B cell (primary cell): ENCODE results near the gene PDE11A. TPM values are rescaled to one million over a fixed set of nuclear protein-coding genes. Genes with fewer than 3 reads are reported as not detected.

Experiments
- ATAC-seq: fragments of 200-7000 bp; cut with Tn5 transposase; one replicate; pipeline ENCODE4 v1.10.0; 2021; ENCODE audit warnings: low read depth, mild to moderate bottlenecking, moderate number of reproducible peaks, moderate library complexity
- CTCF ChIA-PET: fragments of 350-600 bp; sonication (Branson Sonifier 250); formaldehyde crosslinking; loops from one replicate; lab custom pipeline; 2021; ENCODE audit warnings: antibody characterized with exemption, inconsistent platforms; lab: Charles Lee
- POLR2A ChIA-PET: fragments of 350-600 bp; sonication (Branson Sonifier 250); formaldehyde crosslinking; loops from one replicate; lab custom pipeline; 2021; ENCODE audit warnings: antibody characterized with exemption; lab: Charles Lee
- DNase-seq: peaks from one replicate; pipeline ENCODE4 v3.0.0; 2013
- H2AFZ ChIP-seq: 2 replicates; pipeline ENCODE4 v1.6.1; 2012; ENCODE audit warnings: mild to moderate bottlenecking, low read depth, low read length; ENCODE audit not compliant: insufficient read depth, poor library complexity, severe bottlenecking
- H3K27ac ChIP-seq, 2 donors: 1 replicate in 1 of 2; 2 replicates in 1 of 2; pipeline ENCODE4 v1.5.1; 2012 to 2013; ENCODE audit warnings: low read length in 2 of 2, mild to moderate bottlenecking in 2 of 2, moderate library complexity in 1 of 2
- H3K27me3 ChIP-seq, 4 experiments: fragments of 200-600 bp in 1 of 4; sonication (generic) in 1 of 4; replicated peaks in 1 of 4; 1 replicate in 2 of 4; 2 replicates in 2 of 4; pipeline versions ENCODE4 v1.6.1 to v1.7.0; 2013 to 2016; ENCODE audit warnings: low read length in 3 of 4, mild to moderate bottlenecking in 2 of 4, mixed read lengths in 1 of 4, moderate library complexity in 1 of 4; ENCODE audit not compliant: insufficient read depth in 4 of 4, control insufficient read depth in 3 of 4; ENCODE audit errors: control extremely low read depth in 1 of 4
- H3K36me3 ChIP-seq, 2 experiments: replicated peaks in 1 of 2; 1 replicate in 1 of 2; 2 replicates in 1 of 2; pipeline versions ENCODE4 v1.6.1 to v1.7.1; 2013; ENCODE audit warnings: low read length in 1 of 2; ENCODE audit not compliant: insufficient read depth in 2 of 2, control insufficient read depth in 1 of 2; ENCODE audit errors: control extremely low read depth in 1 of 2, extremely low read depth in 1 of 2
- H3K4me1 ChIP-seq, 2 donors: fragments of 200-600 bp in 1 of 2; sonication (generic) in 1 of 2; 1 replicate in 1 of 2; 2 replicates in 1 of 2; pipeline versions ENCODE4 v1.5.1 to v1.6.1; 2013 to 2017; ENCODE audit warnings: low read length in 2 of 2; ENCODE audit not compliant: control insufficient read depth in 2 of 2, insufficient read depth in 2 of 2
- H3K4me2 ChIP-seq: replicated peaks from 2 replicates; pipeline ENCODE3; 2012; ENCODE audit warnings: mild to moderate bottlenecking, low read depth, low read length; ENCODE audit not compliant: poor library complexity, severe bottlenecking
- H3K4me3 ChIP-seq, 5 experiments: fragments of 200-600 bp in 1 of 5; sonication (generic) in 1 of 5; 1 replicate in 3 of 5; 2 replicates in 2 of 5; pipeline versions ENCODE4 v1.5.1 to v1.7.0; 2011 to 2016; ENCODE audit warnings: low read length in 4 of 5, mild to moderate bottlenecking in 4 of 5, low read depth in 2 of 5, control low read depth in 1 of 5, moderate library complexity in 1 of 5; ENCODE audit not compliant: insufficient read depth in 1 of 5; ENCODE audit errors: control extremely low read depth in 1 of 5, extremely low read depth in 1 of 5
- H3K79me2 ChIP-seq: fragments of 200-600 bp; sonication (generic); one replicate; pipeline ENCODE4 v1.6.0; 2016; ENCODE audit warnings: low read length; ENCODE audit not compliant: control insufficient read depth, insufficient read depth
- H3K9ac ChIP-seq: fragments of 200-600 bp; sonication (generic); 2 replicates; pipeline ENCODE4 v1.6.1; 2017; ENCODE audit warnings: mild to moderate bottlenecking, low read length, moderate library complexity
- H3K9me3 ChIP-seq, 3 donors: one replicate each; pipeline versions ENCODE4 v1.6.1 to v1.7.1; 2013; ENCODE audit warnings: low read length in 2 of 3; ENCODE audit not compliant: control insufficient read depth in 2 of 3, insufficient read depth in 1 of 3; ENCODE audit errors: control extremely low read depth in 1 of 3
- H4K20me1 ChIP-seq: 2 replicates; pipeline ENCODE4 v1.6.0; 2012; ENCODE audit warnings: mild to moderate bottlenecking, low read length; ENCODE audit not compliant: insufficient read depth, control insufficient read depth, poor library complexity, severe bottlenecking
- H3K27ac Mint-ChIP-seq: one replicate; pipeline ENCODE4 v1.8.0; 2021; ENCODE audit warnings: mixed read lengths
- H3K27me3 Mint-ChIP-seq: one replicate; pipeline ENCODE4 v1.8.0; 2021; ENCODE audit warnings: mixed read lengths
- H3K4me1 Mint-ChIP-seq: one replicate; pipeline ENCODE4 v1.8.0; 2021; ENCODE audit warnings: mixed read lengths
- H3K4me3 Mint-ChIP-seq: one replicate; pipeline ENCODE4 v1.8.0; 2021; ENCODE audit warnings: mixed read lengths
- H3K9me3 Mint-ChIP-seq: one replicate; pipeline ENCODE4 v1.8.0; 2022; ENCODE audit warnings: mixed read lengths; ENCODE audit not compliant: insufficient read depth
- CTCF ChIP-seq: fragments of 200-600 bp; IDR thresholded peaks from one replicate; pipeline ENCODE4 v1.8.0; 2022; ENCODE audit warnings: antibody characterized with exemption, mild to moderate bottlenecking
- EZH2 ChIP-seq: IDR thresholded peaks from 2 replicates; pipeline ENCODE4 v1.6.1; 2012; ENCODE audit warnings: borderline replicate concordance, low read depth, mild to moderate bottlenecking, moderate library complexity, low read length; ENCODE audit not compliant: insufficient read depth, poor library complexity, severe bottlenecking
- WGBS: methylation state at CpG from one replicate; pipeline ENCODE4 v1.1.5; 2013; ENCODE audit warnings: missing lambda C conversion rate; ENCODE audit not compliant: insufficient coverage; 5-methylcytosine and 5-hydroxymethylcytosine counted together
- intact Hi-C: fragments of 100-400 bp; cut with micrococcal nuclease; formaldehyde crosslinking; loops from one replicate; pipeline ENCODE4 v1.10.0; 2022
- polyA plus RNA-seq: library from polyadenylated mRNA; depleted of rRNA; stranded (reverse); fragments of >200 nt; gene quantifications from 2 replicates; pipeline ENCODE4 v1.2.3, GENCODE V29; 2012
- total RNA-seq, 2 donors: library from RNA; stranded (reverse); fragments of 120-200 nt in 1 of 2; gene quantifications; 1 replicate in 1 of 2; 2 replicates in 1 of 2; pipeline versions ENCODE4 v1.2.3 to v1.2.4, GENCODE V29; 2013 to 2022

The PDE11A gene
- total and polyA plus RNA-seq, 2 donors (not counting 1 experiment from before 2014, with no cell fraction given) = 0.25 TPM; not detected in 1

- Histone ChIP-seq H3K4me2 (no peak overlapping the region), H3K9me3 (no peaks in the 10 kb centered on the region), H3K27ac (no peak overlapping the region), H3K9ac (no peak overlapping the region), H3K4me1 (no peaks in the 10 kb centered on the region), H3K27me3 (no peaks in the 10 kb centered on the region), H4K20me1 (no peaks in the 10 kb centered on the region), H3K36me3 (no peaks in the 10 kb centered on the region), H3K4me3 (no peak overlapping the region), H3K79me2 (no peaks in the 10 kb centered on the region), H2AFZ (no peak overlapping the region)
- DNase-seq (no peak), ATAC-seq (no peak)
- H3K4me3 Mint-ChIP-seq = no peak overlapping the region
- no peak for TF ChIP-seq EZH2
- no peak for TF ChIP-seq CTCF
- no peak overlapping the region for H3K27ac Mint-ChIP-seq
- WGBS = 100% methylated on average over 1 of the region's 3 CpGs
- POLR2A ChIA-PET = no interaction called here
- intact Hi-C loops = no loop called here
- CTCF ChIA-PET = no interaction called here
- no peaks in the 10 kb centered on the region for H3K9me3 Mint-ChIP-seq
- no peaks in the 10 kb centered on the region for H3K4me1 Mint-ChIP-seq
- peaks cover 3% of the 10 kb centered on the region for H3K27me3 Mint-ChIP-seq
These were observed 493.0 kb downstream of the PDE11A start for GRCh38 chr2:177579486-177580036.

- ChIA-PET CTCF (no interaction called here), POLR2A (no interaction called here)
- no peaks in the 10 kb centered on the region for H3K36me3 ChIP-seq
- no peaks in the 10 kb centered on the region for H3K4me1 Mint-ChIP-seq
- intact Hi-C loops = no loop called here
- H3K4me3 Mint-ChIP-seq = no peak overlapping the region
- no peaks in the 10 kb centered on the region for H3K4me1 ChIP-seq
- no peaks in the 10 kb centered on the region for H3K9me3 Mint-ChIP-seq
- H2AFZ ChIP-seq = no peak overlapping the region
- no peaks in the 10 kb centered on the region for H3K79me2 ChIP-seq
- H3K9ac ChIP-seq = no peak overlapping the region
- WGBS = no CpG with 5 or more reads among the region's 3 CpGs
- DNase-seq (no peak), ATAC-seq (no peak)
- H3K27me3 Mint-ChIP-seq = peaks cover 3% of the 10 kb centered on the region
- no peak overlapping the region for H3K4me2 ChIP-seq
- H3K9me3 ChIP-seq = no peaks in the 10 kb centered on the region
- H3K27ac Mint-ChIP-seq = no peak overlapping the region
- no peak overlapping the region for H3K27ac ChIP-seq
- H4K20me1 ChIP-seq = no peaks in the 10 kb centered on the region
- H3K27me3 ChIP-seq = no peaks in the 10 kb centered on the region
- TF ChIP-seq CTCF (no peak), EZH2 (no peak)
- no peak overlapping the region for H3K4me3 ChIP-seq
These were observed 494.1 kb downstream of the PDE11A start for GRCh38 chr2:177578454-177578853.
